22Rv1 (cell line): Measurements from ENCODE around the gene DPF3.

Experiments
- ZFX ChIP-seq: fragments of 450-650 bp; IDR thresholded peaks from 2 replicates; pipeline ENCODE4 v1.6.1; 2017; ENCODE audit warnings: antibody characterized with exemption, borderline replicate concordance
- TF ChIP-seq, protein P1 (sequence below): fragments of 450-650 bp; IDR thresholded peaks from 2 replicates; pipeline ENCODE4 v1.5.1; 2017; ENCODE audit warnings: mild to moderate bottlenecking

GRCh38 chr14:72736786-72737559, 156.9 kb downstream of the DPF3 start:
- TF ChIP-seq, protein P1, sequence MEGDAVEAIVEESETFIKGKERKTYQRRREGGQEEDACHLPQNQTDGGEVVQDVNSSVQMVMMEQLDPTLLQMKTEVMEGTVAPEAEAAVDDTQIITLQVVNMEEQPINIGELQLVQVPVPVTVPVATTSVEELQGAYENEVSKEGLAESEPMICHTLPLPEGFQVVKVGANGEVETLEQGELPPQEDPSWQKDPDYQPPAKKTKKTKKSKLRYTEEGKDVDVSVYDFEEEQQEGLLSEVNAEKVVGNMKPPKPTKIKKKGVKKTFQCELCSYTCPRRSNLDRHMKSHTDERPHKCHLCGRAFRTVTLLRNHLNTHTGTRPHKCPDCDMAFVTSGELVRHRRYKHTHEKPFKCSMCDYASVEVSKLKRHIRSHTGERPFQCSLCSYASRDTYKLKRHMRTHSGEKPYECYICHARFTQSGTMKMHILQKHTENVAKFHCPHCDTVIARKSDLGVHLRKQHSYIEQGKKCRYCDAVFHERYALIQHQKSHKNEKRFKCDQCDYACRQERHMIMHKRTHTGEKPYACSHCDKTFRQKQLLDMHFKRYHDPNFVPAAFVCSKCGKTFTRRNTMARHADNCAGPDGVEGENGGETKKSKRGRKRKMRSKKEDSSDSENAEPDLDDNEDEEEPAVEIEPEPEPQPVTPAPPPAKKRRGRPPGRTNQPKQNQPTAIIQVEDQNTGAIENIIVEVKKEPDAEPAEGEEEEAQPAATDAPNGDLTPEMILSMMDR = no peak
- TF ChIP-seq ZFX = no peak
